Right renal pelvis (tissue), 4 donors: Measurements from ENCODE around the gene FAM136A. TPM values are rescaled to one million over a fixed set of nuclear protein-coding genes. Genes with fewer than 3 reads are reported as not detected.
"Not testable (repeated sequence)": the region's sequence is repeated elsewhere in the genome, so short reads cannot be mapped to it uniquely, and the experiment has no call there.

Source experiments
- DNase-seq, 4 donors: peaks; one replicate each; pipeline ENCODE4 v3.0.0-alpha.2; 2013; ENCODE audit warnings: low read depth in 4 of 4, low spot score in 3 of 4, missing footprints in 1 of 4
- polyA plus RNA-seq, 4 donors: library from polyadenylated mRNA; unstranded; fragments of 120-200 nt; gene quantifications; one replicate each; pipeline ENCODE4 v1.2.1, GENCODE V29; 2013; ENCODE audit not compliant: insufficient read length in 4 of 4

The FAM136A gene
- polyA plus RNA-seq, 4 donors: 71.1 to 79.9 (median 76.1) TPM

DNA sequence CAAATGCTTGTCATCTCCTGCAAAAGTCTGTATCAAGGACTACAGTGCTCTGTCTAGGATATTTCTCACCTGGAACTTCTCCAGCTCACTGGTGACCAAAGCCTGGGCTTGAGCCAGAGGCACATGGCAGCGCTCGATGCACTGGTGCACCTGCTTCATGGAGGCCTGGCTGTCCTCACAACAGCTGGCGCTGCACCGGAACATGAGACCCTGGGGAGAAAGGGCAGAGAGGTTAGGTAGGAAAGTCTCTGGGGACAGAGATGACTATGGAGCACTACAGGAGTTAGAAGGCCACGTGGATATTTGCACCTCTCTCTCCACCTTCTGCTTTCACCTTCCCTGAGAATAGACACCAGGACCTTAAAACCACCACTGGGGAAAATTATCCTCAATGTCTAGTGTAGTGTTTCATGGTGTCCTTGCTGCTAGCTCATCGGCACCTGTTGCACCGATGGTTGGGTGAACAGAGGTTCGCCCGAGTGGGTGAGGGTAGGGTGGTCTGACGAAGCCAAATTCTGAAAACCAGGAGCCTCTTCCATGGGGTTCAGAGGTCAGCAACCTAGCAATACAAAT, 1.0 kb downstream of the FAM136A start:
- DNase-seq: no peak

- DNase-seq: not testable (repeated sequence)
Observed at GRCh38 chr2:70297828-70298227, 4.0 kb downstream of the FAM136A start.

- DNase-seq: no peak
Observed at GRCh38 chr2:70283500-70284191, 18.2 kb downstream of the FAM136A start.

GRCh38 chr2:70282439-70282838, 19.4 kb downstream of the FAM136A start:
- DNase-seq: no peak

DNA sequence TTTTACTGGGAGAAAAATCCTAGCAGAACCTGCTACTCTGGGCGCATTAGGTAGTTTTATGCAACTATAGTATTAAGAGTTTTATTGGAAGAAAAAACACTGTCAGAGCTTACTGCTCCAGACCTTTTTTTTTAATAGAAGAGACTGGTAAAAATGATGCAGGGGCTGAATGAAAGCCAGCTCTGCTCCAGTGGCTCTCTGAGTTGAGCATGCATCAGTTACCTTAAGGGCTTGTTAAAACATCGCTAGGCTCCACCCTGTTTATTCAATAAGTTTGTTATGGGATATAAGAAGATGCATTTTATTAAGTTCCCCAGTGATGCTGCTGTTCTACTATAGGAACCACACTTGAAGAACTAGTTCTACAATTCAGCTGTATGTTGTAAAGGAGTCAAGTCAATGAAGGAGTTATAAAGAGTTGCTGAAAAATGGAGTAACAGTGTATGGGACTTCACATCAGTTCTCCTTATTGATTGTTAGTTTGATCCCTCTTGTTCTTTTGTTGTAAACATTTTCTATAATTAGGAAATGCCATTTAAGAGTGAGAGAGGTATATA, 21.5 kb downstream of the FAM136A start:
- no peak for DNase-seq

DNA sequence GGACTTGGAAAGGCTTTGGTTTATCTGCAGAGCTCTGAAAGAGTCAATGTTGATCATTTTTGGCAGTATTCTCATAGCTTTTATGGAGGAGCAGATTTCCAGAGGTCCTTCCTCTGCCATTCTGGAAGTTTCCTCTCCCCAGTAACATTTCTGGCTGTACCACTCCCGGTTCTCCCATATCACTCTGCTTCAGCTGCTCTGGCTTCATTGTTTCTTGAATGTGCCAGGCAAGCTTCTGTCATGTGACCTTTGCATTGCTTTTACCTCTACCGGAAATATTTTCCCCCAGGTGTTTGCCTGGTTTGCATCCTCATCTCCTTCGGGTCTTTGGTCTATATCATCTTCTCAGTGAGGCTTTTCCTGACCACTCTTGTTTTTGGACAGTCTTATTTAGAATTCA, 31.5 kb downstream of the FAM136A start:
- DNase-seq: no peak

DNA sequence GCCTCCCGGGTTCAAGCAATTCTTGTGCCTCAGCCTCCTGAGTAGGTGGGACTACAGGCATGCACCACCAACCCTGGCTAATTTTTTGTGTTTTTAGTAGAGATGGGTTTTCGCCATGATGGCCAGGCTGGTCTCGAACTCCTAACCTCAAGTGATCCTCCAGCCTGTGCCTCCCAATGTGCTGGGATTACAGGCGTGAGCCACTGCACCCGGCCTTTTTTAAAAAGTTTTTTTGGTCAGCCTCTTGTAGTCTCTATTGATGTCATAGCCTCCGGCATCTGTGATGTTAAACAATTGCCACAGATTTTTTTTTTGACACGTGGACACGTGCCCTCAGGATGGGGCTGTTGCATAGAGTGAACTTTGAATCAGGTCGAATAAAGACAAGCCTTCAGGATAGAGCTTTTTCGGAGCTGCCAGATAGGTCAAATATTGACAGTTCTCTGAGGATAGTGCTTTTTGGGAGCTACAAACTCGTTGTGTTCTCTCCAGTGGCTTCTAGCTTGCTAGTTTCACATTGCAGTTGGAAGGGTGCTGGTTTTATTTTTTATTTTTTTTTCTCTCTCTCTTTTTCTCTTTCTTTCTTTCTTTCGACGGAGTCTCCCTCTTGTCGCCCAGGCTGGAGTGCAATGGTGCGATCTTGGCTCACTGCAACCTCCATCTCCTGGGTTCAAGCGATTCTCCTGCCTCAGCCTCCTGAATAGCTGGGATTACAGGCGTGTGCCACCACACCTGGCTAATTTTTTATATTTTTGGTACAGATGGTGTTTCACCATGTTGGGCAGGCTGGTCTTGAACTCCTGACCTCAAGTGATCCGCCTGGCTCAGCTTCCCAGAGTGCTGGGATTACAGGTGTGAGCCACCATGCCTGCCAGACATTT, 32.2 kb downstream of the FAM136A start:
- DNase-seq: not testable (repeated sequence)

- DNase-seq: not testable (repeated sequence)
Observed at GRCh38 chr2:70266925-70267324, 34.9 kb downstream of the FAM136A start.

GRCh38 chr2:70261501-70261900, 40.4 kb downstream of the FAM136A start:
- DNase-seq: no peak

- DNase-seq: peak in 2 of 4 donors; percentile 28 to 31
Observed at GRCh38 chr2:70258532-70258875, 43.4 kb downstream of the FAM136A start.

- DNase-seq: no peak
Observed at GRCh38 chr2:70255637-70256314, 46.1 kb downstream of the FAM136A start.

DNA sequence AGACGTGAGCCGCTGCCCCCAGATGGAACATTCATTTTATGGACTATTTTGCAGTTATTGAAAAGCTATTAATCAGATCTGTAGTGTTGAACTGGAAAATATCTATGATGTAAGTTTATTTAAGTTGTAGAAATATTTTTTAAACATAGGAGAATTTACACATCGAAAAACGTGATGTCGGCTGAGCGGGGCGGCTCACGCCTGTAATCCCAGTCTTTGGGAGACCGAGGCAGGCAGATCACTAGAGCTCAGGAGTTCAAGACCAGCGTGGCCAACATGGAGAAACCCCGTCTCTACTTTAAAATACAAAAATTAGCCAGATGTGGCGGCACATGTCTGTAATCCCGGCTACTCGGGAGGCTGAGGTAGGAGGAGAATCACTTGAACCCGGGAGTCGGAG, 51.4 kb downstream of the FAM136A start:
- no peak for DNase-seq

DNA sequence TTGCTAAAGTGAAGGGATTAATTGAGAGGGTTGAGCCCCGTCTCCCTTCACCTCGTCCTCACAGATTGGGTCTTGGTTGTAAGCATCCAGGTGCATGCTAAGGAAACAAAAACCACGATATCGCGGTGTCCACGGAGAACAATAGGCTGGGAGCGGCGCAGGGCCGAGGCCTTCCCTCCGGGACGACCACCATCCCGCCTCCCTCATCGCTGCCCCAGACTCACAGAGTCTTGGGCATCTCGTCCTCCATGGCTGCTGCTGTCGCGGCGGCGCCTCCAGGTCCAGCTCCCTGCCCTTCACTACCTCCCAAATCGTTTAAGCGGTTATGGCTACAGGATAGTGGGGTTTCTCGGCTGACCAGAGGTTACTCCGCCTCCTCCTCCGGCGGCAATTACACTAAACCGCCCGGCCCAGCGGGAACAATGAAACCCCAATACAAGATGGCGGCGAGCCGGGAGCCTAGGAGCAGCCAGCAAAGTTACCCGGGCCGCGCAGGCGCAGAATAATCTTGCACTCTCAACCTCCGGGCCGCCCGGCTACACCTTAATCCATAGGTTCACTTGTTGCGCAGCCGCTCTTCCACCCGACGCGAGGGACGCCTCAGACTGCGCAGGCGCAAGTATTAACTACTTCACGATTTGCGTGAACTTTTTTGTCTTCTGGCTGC, 53.6 kb downstream of the FAM136A start, which contains the start of gene TIA1:
Gene TIA1 (minus strand): TSS at position 448 of the 667 bp plus-strand sequence. CDS start 198 bp downstream, at position 250.
- DNase-seq: peak; percentile 98 to 99 (median 98)

DNA sequence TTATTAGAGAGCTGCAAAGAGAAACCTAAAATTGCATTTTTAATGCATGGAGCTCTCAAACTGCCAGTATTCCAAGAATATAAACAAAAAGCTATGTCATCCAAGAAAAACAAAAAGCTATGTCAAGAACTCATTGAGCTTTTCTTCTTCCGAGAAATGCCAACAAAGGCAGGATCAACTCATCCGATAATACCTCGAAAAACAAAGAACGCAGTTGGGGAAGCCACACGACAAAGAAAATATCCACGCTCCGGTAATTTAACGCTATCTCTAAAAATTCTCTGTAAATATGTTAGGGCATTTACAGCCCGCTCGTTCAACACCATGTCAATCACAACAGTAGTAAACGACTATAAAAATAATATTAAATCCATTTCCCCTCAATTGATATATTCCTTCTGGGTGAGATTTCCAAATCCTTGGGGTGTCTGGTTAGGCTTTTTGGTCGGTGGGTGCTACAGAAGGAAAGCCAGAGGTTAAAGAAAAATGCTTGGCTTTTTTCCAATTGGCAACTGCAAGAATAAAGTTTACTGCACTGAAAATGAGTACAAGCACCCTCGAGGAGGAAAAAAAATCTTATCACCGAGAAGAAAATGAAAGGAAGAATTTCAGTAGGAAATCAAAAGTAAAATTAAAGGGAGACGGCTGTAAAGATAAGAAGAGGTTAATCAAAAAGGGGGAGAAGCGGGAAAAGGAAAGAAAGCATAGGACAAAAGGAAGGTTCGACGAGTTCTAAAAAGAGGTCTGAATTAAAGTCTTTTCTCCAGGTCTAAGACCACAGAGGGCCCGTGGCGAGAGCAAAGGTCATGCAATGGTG, 54.3 kb downstream of the FAM136A start:
- DNase-seq: peak; percentile 32 to 52 (median 43)

Other genes with a start within 250 kb of the FAM136A start
- 100 to 1,000 TPM; 298 to 339 (median 319) TPM for gene PCBP1, start 214.6 kb downstream of the FAM136A start, polyA plus RNA-seq
- 10 to 100 TPM; 14.2 to 19.4 (median 16.4) TPM for gene C2orf42, start 111.0 kb downstream of the FAM136A start, polyA plus RNA-seq
- 100 to 1,000 TPM; 423 to 519 (median 492) TPM for gene TIA1, start 53.4 kb downstream of the FAM136A start, polyA plus RNA-seq
- gene PCYOX1, start 43.9 kb downstream of the FAM136A start, polyA plus RNA-seq: 10 to 100 TPM; 75.9 to 96.9 (median 88.6) TPM
- gene SNRPG, start 8.3 kb downstream of the FAM136A start, polyA plus RNA-seq: 100 to 1,000 TPM; 131 to 147 (median 133) TPM